ENCODE results near the gene NAP1L4.

DNA sequence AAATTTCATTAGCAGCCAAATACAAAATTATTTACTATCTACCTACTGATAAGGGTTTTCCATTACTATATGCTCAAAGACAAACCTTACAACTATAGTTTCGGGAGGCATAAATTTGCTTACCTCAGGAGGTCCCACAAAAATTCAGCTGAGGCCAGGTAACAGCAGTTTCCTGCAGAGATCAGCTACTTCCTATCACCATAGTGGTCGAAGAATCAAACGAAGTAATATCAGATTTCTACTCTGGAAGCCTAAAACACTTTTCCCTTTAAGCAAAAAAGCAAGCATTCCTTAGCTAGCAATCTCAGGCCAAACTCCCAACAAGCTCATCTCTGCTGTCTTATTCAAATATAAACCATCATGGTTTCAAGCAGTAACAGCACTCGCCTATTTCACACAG, 3.1 kb downstream of the NAP1L4 start:
- no peak for TF ChIP-seq EZH2 (IDR thresholded peaks at IDR 0.05; ENCODE audit: borderline replicate concordance, insufficient read depth, low read length, poor library complexity, severe bottlenecking)
- TF ChIP-seq, protein P1, sequence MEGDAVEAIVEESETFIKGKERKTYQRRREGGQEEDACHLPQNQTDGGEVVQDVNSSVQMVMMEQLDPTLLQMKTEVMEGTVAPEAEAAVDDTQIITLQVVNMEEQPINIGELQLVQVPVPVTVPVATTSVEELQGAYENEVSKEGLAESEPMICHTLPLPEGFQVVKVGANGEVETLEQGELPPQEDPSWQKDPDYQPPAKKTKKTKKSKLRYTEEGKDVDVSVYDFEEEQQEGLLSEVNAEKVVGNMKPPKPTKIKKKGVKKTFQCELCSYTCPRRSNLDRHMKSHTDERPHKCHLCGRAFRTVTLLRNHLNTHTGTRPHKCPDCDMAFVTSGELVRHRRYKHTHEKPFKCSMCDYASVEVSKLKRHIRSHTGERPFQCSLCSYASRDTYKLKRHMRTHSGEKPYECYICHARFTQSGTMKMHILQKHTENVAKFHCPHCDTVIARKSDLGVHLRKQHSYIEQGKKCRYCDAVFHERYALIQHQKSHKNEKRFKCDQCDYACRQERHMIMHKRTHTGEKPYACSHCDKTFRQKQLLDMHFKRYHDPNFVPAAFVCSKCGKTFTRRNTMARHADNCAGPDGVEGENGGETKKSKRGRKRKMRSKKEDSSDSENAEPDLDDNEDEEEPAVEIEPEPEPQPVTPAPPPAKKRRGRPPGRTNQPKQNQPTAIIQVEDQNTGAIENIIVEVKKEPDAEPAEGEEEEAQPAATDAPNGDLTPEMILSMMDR (IDR thresholded peaks at IDR 0.05; ENCODE audit: poor library complexity, severe bottlenecking), result no peak
- TF ChIP-seq RAD21 (conservative IDR thresholded peaks at IDR 0.05), result no peak
- TF ChIP-seq, protein P2, sequence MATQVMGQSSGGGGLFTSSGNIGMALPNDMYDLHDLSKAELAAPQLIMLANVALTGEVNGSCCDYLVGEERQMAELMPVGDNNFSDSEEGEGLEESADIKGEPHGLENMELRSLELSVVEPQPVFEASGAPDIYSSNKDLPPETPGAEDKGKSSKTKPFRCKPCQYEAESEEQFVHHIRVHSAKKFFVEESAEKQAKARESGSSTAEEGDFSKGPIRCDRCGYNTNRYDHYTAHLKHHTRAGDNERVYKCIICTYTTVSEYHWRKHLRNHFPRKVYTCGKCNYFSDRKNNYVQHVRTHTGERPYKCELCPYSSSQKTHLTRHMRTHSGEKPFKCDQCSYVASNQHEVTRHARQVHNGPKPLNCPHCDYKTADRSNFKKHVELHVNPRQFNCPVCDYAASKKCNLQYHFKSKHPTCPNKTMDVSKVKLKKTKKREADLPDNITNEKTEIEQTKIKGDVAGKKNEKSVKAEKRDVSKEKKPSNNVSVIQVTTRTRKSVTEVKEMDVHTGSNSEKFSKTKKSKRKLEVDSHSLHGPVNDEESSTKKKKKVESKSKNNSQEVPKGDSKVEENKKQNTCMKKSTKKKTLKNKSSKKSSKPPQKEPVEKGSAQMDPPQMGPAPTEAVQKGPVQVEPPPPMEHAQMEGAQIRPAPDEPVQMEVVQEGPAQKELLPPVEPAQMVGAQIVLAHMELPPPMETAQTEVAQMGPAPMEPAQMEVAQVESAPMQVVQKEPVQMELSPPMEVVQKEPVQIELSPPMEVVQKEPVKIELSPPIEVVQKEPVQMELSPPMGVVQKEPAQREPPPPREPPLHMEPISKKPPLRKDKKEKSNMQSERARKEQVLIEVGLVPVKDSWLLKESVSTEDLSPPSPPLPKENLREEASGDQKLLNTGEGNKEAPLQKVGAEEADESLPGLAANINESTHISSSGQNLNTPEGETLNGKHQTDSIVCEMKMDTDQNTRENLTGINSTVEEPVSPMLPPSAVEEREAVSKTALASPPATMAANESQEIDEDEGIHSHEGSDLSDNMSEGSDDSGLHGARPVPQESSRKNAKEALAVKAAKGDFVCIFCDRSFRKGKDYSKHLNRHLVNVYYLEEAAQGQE (IDR thresholded peaks at IDR 0.05; ENCODE audit: borderline replicate concordance), result no peak
- no peak for TF ChIP-seq POLR2AphosphoS5 (IDR thresholded peaks at IDR 0.05)
- no peak for TF ChIP-seq SMC3 (conservative IDR thresholded peaks at IDR 0.05; ENCODE audit: poor library complexity)
- TF ChIP-seq TAF1 (IDR thresholded peaks at IDR 0.05; ENCODE audit: low read depth), result no peak
- TF ChIP-seq EP300 (conservative IDR thresholded peaks at IDR 0.05; ENCODE audit: poor library complexity, severe bottlenecking), result no peak
- no peak for TF ChIP-seq MXI1 (conservative IDR thresholded peaks at IDR 0.05; ENCODE audit: poor library complexity, severe bottlenecking)

Measured in neural cell (in vitro differentiated cells).